ENCODE data around the gene ZFP36L1.
"Not testable (repeated sequence)": the region's sequence is repeated elsewhere in the genome, so short reads cannot be mapped to it uniquely, and the experiment has no call there.

The ZFP36L1 gene

GRCh38 chr14:68784226-68784910, 8.5 kb downstream of the ZFP36L1 start:
- no peak for DNase-seq (ENCODE audit: low read depth)

- DNase-seq (ENCODE audit: low read depth), result no peak
Measured at GRCh38 chr14:68783408-68784225, 9.2 kb downstream of the ZFP36L1 start.

GRCh38 chr14:68782091-68782981, 10.5 kb downstream of the ZFP36L1 start:
- no peak for DNase-seq (ENCODE audit: low read depth)

- no peak for DNase-seq (ENCODE audit: low read depth)
Measured at GRCh38 chr14:68781161-68782021, 11.5 kb downstream of the ZFP36L1 start.

- no peak for DNase-seq (ENCODE audit: low read depth)
Measured at GRCh38 chr14:68780358-68781160, 12.3 kb downstream of the ZFP36L1 start.

GRCh38 chr14:68779761-68780323, 13.0 kb downstream of the ZFP36L1 start:
- no peak for DNase-seq (ENCODE audit: low read depth)

GRCh38 chr14:68777644-68778043, 15.2 kb downstream of the ZFP36L1 start:
- DNase-seq (ENCODE audit: low read depth), result no peak

- no peak for DNase-seq (ENCODE audit: low read depth)
Measured at GRCh38 chr14:68775614-68776126, 17.2 kb downstream of the ZFP36L1 start.

GRCh38 chr14:68774771-68775613, 17.9 kb downstream of the ZFP36L1 start:
- DNase-seq (ENCODE audit: low read depth), result no peak

GRCh38 chr14:68772761-68773381, 20.0 kb downstream of the ZFP36L1 start:
- DNase-seq (ENCODE audit: low read depth), result no peak

- no peak for DNase-seq (ENCODE audit: low read depth)
Measured at GRCh38 chr14:68771631-68772030, 21.2 kb downstream of the ZFP36L1 start.

GRCh38 chr14:68770553-68771286, 22.1 kb downstream of the ZFP36L1 start:
- DNase-seq (ENCODE audit: low read depth), result no peak

- DNase-seq (ENCODE audit: low read depth), result no peak
Measured at GRCh38 chr14:68770051-68770450, 22.8 kb downstream of the ZFP36L1 start.

- no peak for DNase-seq (ENCODE audit: low read depth)
Measured at GRCh38 chr14:68768316-68768715, 24.6 kb downstream of the ZFP36L1 start.

GRCh38 chr14:68767248-68767645, 25.6 kb downstream of the ZFP36L1 start:
- DNase-seq (ENCODE audit: low read depth), result no peak

GRCh38 chr14:68766299-68767247, 26.3 kb downstream of the ZFP36L1 start:
- DNase-seq (ENCODE audit: low read depth), result no peak

GRCh38 chr14:68763843-68764242, 29.0 kb downstream of the ZFP36L1 start:
- not testable (repeated sequence) for DNase-seq (ENCODE audit: low read depth)
